ENCODE data around the gene DGKD. TPM values are rescaled to one million over a fixed set of nuclear protein-coding genes. Genes with fewer than 3 reads are reported as not detected.

Gene DGKD
- polyA plus RNA-seq, 3 donors = 14.5 to 67.5 (median 16.6) TPM

- Histone ChIP-seq H3K79me2 (ENCODE audit: insufficient read depth, low read length) (no peaks in the 10 kb centered on the region), H3K9ac (ENCODE audit: insufficient read depth, low read length, poor library complexity, severe bottlenecking) (no peak overlapping the region), H3K9me3 (replicated peaks in 1 of 2; ENCODE audit: control insufficient read depth in 1 of 2, insufficient read depth in 1 of 2, low read length in 2 of 2) (no peaks in the 10 kb centered on the region), H3K4me1 (ENCODE audit: control insufficient read depth in 1 of 2, insufficient read depth in 2 of 2, low read length in 2 of 2) (no peaks in the 10 kb centered on the region), H3K36me3 (replicated peaks in 1 of 2; ENCODE audit: control insufficient read depth in 1 of 2, insufficient read depth in 2 of 2, low read length in 2 of 2) (peaks cover 27 to 76% of the 10 kb centered on the region in 2 donors), H3K27me3 (ENCODE audit: control insufficient read depth in 2 of 2, insufficient read depth in 2 of 2, low read length in 2 of 2) (no peaks in the 10 kb centered on the region), H3K27ac (ENCODE audit: low read depth in 1 of 2, low read length in 2 of 2) (no peak overlapping the region), H3K4me2 (replicated peaks; ENCODE audit: extremely low read depth, low read length, poor library complexity, severe bottlenecking) (no peak overlapping the region), H4K20me1 (ENCODE audit: insufficient read depth, low read length) (no peaks in the 10 kb centered on the region), H2AFZ (ENCODE audit: insufficient read depth, low read depth, low read length, poor library complexity, severe bottlenecking) (no peak overlapping the region), H3K4me3 (replicated peaks in 1 of 3; ENCODE audit: low read depth in 2 of 3, low read length in 3 of 3) (no peak overlapping the region)
- Mint-ChIP-seq H3K4me3 (no peak overlapping the region), H3K9me3 (no peaks in the 10 kb centered on the region), H3K27me3 (ENCODE audit: low read depth in 3 of 3) (no peaks in the 10 kb centered on the region), H3K4me1 (no peaks in the 10 kb centered on the region), H3K27ac (no peak overlapping the region), H3K36me3 (peaks cover 48 to 55% of the 10 kb centered on the region in 2 donors)
- no peak for TF ChIP-seq CTCF (IDR thresholded peaks at IDR 0.05)
- no CpG with 5 or more reads among the region's 4 CpGs for WGBS (ENCODE audit: insufficient coverage)
- intact Hi-C loops (cut with micrococcal nuclease) = no loop called here
- no peak for DNase-seq
Observed at GRCh38 chr2:233492078-233492477, 137.8 kb downstream of the DGKD start.

- H3K4me3 ChIP-seq (replicated peaks in 1 of 3; ENCODE audit: low read depth in 2 of 3, low read length in 3 of 3) = no peak overlapping the region
- H3K4me1 ChIP-seq (ENCODE audit: control insufficient read depth in 1 of 2, insufficient read depth in 2 of 2, low read length in 2 of 2) = no peaks in the 10 kb centered on the region
- Mint-ChIP-seq H3K9me3 (no peaks in the 10 kb centered on the region), H3K27ac (no peak overlapping the region), H3K27me3 (ENCODE audit: low read depth in 3 of 3) (no peaks in the 10 kb centered on the region), H3K4me3 (no peak overlapping the region), H3K4me1 (no peaks in the 10 kb centered on the region), H3K36me3 (peaks cover 50 to 56% of the 10 kb centered on the region in 2 donors)
- no peaks in the 10 kb centered on the region for H3K9me3 ChIP-seq (replicated peaks in 1 of 2; ENCODE audit: control insufficient read depth in 1 of 2, insufficient read depth in 1 of 2, low read length in 2 of 2)
- TF ChIP-seq CTCF (IDR thresholded peaks at IDR 0.05) = no peak
- WGBS (ENCODE audit: insufficient coverage) = 94% methylated on average over 2 of the region's 4 CpGs
- H3K79me2 ChIP-seq (ENCODE audit: insufficient read depth, low read length) = no peaks in the 10 kb centered on the region
- no peak overlapping the region for H3K27ac ChIP-seq (ENCODE audit: low read depth in 1 of 2, low read length in 2 of 2)
- no peak overlapping the region for H3K4me2 ChIP-seq (replicated peaks; ENCODE audit: extremely low read depth, low read length, poor library complexity, severe bottlenecking)
- intact Hi-C loops (cut with micrococcal nuclease) = no loop called here
- H2AFZ ChIP-seq (ENCODE audit: insufficient read depth, low read depth, low read length, poor library complexity, severe bottlenecking) = no peak overlapping the region
- no peak for DNase-seq
- no peaks in the 10 kb centered on the region for H3K27me3 ChIP-seq (ENCODE audit: control insufficient read depth in 2 of 2, insufficient read depth in 2 of 2, low read length in 2 of 2)
- H4K20me1 ChIP-seq (ENCODE audit: insufficient read depth, low read length) = no peaks in the 10 kb centered on the region
- peaks cover 29 to 73% of the 10 kb centered on the region in 2 donors for H3K36me3 ChIP-seq (replicated peaks in 1 of 2; ENCODE audit: control insufficient read depth in 1 of 2, insufficient read depth in 2 of 2, low read length in 2 of 2)
- H3K9ac ChIP-seq (ENCODE audit: insufficient read depth, low read length, poor library complexity, severe bottlenecking) = no peak overlapping the region
Observed at GRCh38 chr2:233492751-233493150, 138.5 kb downstream of the DGKD start.
